HepG2 (cell line): ENCODE measurements around the gene KNL1. TPM values are rescaled to one million over a fixed set of nuclear protein-coding genes. Genes with fewer than 3 reads are reported as not detected.

Experiments used
- ARID3A ChIP-seq: IDR thresholded peaks from 2 replicates; pipeline ENCODE4 v1.6.1; 2012; ENCODE audit warnings: low read depth, low read length, improper control_type of control experiment
- ATF3 ChIP-seq: sonication (generic); formaldehyde crosslinking; IDR thresholded peaks from 2 replicates; pipeline ENCODE4 v1.4.0; 2020; ENCODE audit warnings: missing genetic modification reagents
- ATRX ChIP-seq: sonication (generic); formaldehyde crosslinking; IDR thresholded peaks from 2 replicates; pipeline ENCODE4 v1.4.0; 2020; ENCODE audit warnings: missing genetic modification reagents, borderline replicate concordance
- CENPX ChIP-seq: sonication (generic); formaldehyde crosslinking; IDR thresholded peaks from 2 replicates; pipeline ENCODE4 v1.9.0; 2021; ENCODE audit warnings: mild to moderate bottlenecking, missing genetic modification reagents, moderate library complexity
- CTCF ChIP-seq: sonication (generic); formaldehyde crosslinking; IDR thresholded peaks from 2 replicates; pipeline ENCODE4 v1.5.0; 2020; ENCODE audit warnings: mild to moderate bottlenecking, missing genetic modification reagents, moderate library complexity
- HNRNPUL1 ChIP-seq: fragments of 200-400 bp; formaldehyde crosslinking; IDR thresholded peaks from 2 replicates; pipeline ENCODE4 v1.6.1; 2017; ENCODE audit warnings: low read depth, mild to moderate bottlenecking, low read length, moderate library complexity
- HOXD1 ChIP-seq: sonication (generic); formaldehyde crosslinking; IDR thresholded peaks from 2 replicates; pipeline ENCODE4 v1.5.0; 2020; ENCODE audit warnings: missing genetic modification reagents
- JARID2 ChIP-seq: sonication (generic); formaldehyde crosslinking; IDR thresholded peaks from 2 replicates; pipeline ENCODE4 v1.8.1; 2023; ENCODE audit warnings: missing genetic modification reagents, inconsistent platforms; ENCODE audit not compliant: insufficient replicate concordance
- KAT8 ChIP-seq: IDR thresholded peaks from 2 replicates; pipeline ENCODE4 v1.6.1; 2016; ENCODE audit warnings: missing genetic modification reagents, missing compliant biosample characterization
- LBX2 ChIP-seq: sonication (generic); formaldehyde crosslinking; IDR thresholded peaks from 2 replicates; pipeline ENCODE4 v1.5.0; 2020; ENCODE audit warnings: missing genetic modification reagents, mild to moderate bottlenecking, borderline replicate concordance
- MED1 ChIP-seq: sonication (generic); formaldehyde crosslinking; IDR thresholded peaks from 2 replicates; pipeline ENCODE4 v1.4.0; 2020; ENCODE audit warnings: missing genetic modification reagents
- NFKBIZ ChIP-seq: IDR thresholded peaks from 2 replicates; pipeline ENCODE4 v1.6.1; 2018; ENCODE audit warnings: missing genetic modification reagents, missing compliant biosample characterization
- PLSCR1 ChIP-seq: sonication (generic); formaldehyde crosslinking; IDR thresholded peaks from 2 replicates; pipeline ENCODE4 v1.5.0; 2020; ENCODE audit warnings: missing genetic modification reagents, mild to moderate bottlenecking, borderline replicate concordance
- POGZ ChIP-seq: sonication (generic); formaldehyde crosslinking; IDR thresholded peaks from 2 replicates; pipeline ENCODE4 v1.4.0; 2020; ENCODE audit warnings: mild to moderate bottlenecking, missing genetic modification reagents
- POLR2AphosphoS2 ChIP-seq: IDR thresholded peaks from 2 replicates; pipeline ENCODE4 v1.6.1; 2011; ENCODE audit warnings: low read depth, low read length, improper control_type of control experiment
- SMAD9 ChIP-seq: sonication (generic); formaldehyde crosslinking; IDR thresholded peaks from 2 replicates; pipeline ENCODE4 v1.5.1; 2020; ENCODE audit warnings: mild to moderate bottlenecking, missing genetic modification reagents
- THAP7 ChIP-seq: sonication (generic); formaldehyde crosslinking; IDR thresholded peaks from 2 replicates; pipeline ENCODE4 v1.8.1; 2023; ENCODE audit warnings: mild to moderate bottlenecking, missing genetic modification reagents
- XRCC5 ChIP-seq: fragments of 200-400 bp; formaldehyde crosslinking; optimal IDR thresholded peaks from 2 replicates; pipeline ENCODE3; 2017; ENCODE audit warnings: mild to moderate bottlenecking, low read length
- ZNF138 ChIP-seq: sonication (generic); formaldehyde crosslinking; IDR thresholded peaks from 2 replicates; pipeline ENCODE4 v1.5.0; 2020; ENCODE audit warnings: mild to moderate bottlenecking, low read depth, missing genetic modification reagents
- ZNF703 ChIP-seq: sonication (generic); formaldehyde crosslinking; IDR thresholded peaks from 2 replicates; pipeline ENCODE4 v1.5.1; 2020; ENCODE audit warnings: missing genetic modification reagents, mild to moderate bottlenecking, moderate library complexity, borderline replicate concordance
- ZNF747 ChIP-seq: sonication (generic); formaldehyde crosslinking; IDR thresholded peaks from 2 replicates; pipeline ENCODE4 v1.8.1; 2023; ENCODE audit warnings: missing genetic modification reagents, mild to moderate bottlenecking, borderline replicate concordance
- ZNF761 ChIP-seq: sonication (generic); formaldehyde crosslinking; conservative IDR thresholded peaks from 2 replicates; pipeline ENCODE4 v1.4.0; 2020; ENCODE audit warnings: mild to moderate bottlenecking, missing genetic modification reagents
- polyA plus RNA-seq, 8 experiments: library from polyadenylated mRNA; depleted of rRNA in 3 of 8; stranded (reverse) in 7 of 8; unstranded in 1 of 8; fragments of >200 nt; fragmentation: Illumina TruSeq in 4 of 8; extraction: Trizol in 4 of 8; gene quantifications; 2 replicates each; pipeline versions ENCODE4 v1.2.1 to v1.2.3, GENCODE V29; 2011 to 2016; ENCODE audit warnings: low read depth in 4 of 8, missing spikeins in 1 of 8, mixed read lengths in 1 of 8; ENCODE audit not compliant: insufficient read depth in 1 of 8
- total RNA-seq, 5 experiments: library from RNA; depleted of rRNA; stranded (reverse); fragments of >200 nt; fragmentation: Illumina TruSeq; extraction: Trizol; gene quantifications; 2 replicates each; pipeline ENCODE4 v1.2.3, GENCODE V29; 2016; ENCODE audit warnings: low read depth in 1 of 5
- TF ChIP-seq, protein P1 (sequence below): sonication (generic); formaldehyde crosslinking; IDR thresholded peaks from 2 replicates; pipeline ENCODE4 v1.4.0; 2020; ENCODE audit warnings: mild to moderate bottlenecking, missing genetic modification reagents

The KNL1 gene
- total and polyA plus RNA-seq, 2 of the 13 experiments (the other 11 are each of a cell fraction or from before 2014, with no cell fraction given): 8.0 to 21.4 TPM

GRCh38 chr15:40593588-40594428, at the start of gene KNL1 (continued):
- TF ChIP-seq LBX2 (CRISPR knock-in tag): no peak
- TF ChIP-seq ZNF761 (CRISPR knock-in tag): peak; percentile 24; the same call in 1 of the 2 replicates
- TF ChIP-seq ARID3A: peak; percentile 89
- TF ChIP-seq ZNF747 (CRISPR knock-in tag): peak; percentile 76; the same call in 1 of the 2 replicates
- no peak for TF ChIP-seq HNRNPUL1
- TF ChIP-seq THAP7 (CRISPR knock-in tag): no peak
- TF ChIP-seq MED1: peak; percentile 85
- no peak for TF ChIP-seq CENPX
- TF ChIP-seq KAT8 (CRISPR knock-in tag): peak; percentile 98
- peak; percentile 97 for TF ChIP-seq ATF3
- TF ChIP-seq HOXD1 (CRISPR knock-in tag): peak; percentile 71; the same call in 1 of the 2 replicates
- TF ChIP-seq ATRX (CRISPR knock-in tag): no peak
- TF ChIP-seq POGZ: peak; percentile 64
- TF ChIP-seq ZNF703: no peak
- TF ChIP-seq, protein P1, sequence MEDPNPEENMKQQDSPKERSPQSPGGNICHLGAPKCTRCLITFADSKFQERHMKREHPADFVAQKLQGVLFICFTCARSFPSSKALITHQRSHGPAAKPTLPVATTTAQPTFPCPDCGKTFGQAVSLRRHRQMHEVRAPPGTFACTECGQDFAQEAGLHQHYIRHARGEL (CRISPR knock-in tag): no peak
- TF ChIP-seq JARID2 (CRISPR knock-in tag): no peak
- TF ChIP-seq XRCC5: peak; percentile 88
- no peak for TF ChIP-seq CTCF (CRISPR knock-in tag)
- TF ChIP-seq SMAD9 (CRISPR knock-in tag): no peak
- TF ChIP-seq ZNF138: peak; percentile 84; the same call in 1 of the 2 replicates
- TF ChIP-seq NFKBIZ (CRISPR knock-in tag): no peak; the same call in 1 of the 2 replicates
- no peak for TF ChIP-seq PLSCR1 (CRISPR knock-in tag)
- no peak for TF ChIP-seq POLR2AphosphoS2
